Measurements from ENCODE around the gene STK16.

Gene STK16

DNA sequence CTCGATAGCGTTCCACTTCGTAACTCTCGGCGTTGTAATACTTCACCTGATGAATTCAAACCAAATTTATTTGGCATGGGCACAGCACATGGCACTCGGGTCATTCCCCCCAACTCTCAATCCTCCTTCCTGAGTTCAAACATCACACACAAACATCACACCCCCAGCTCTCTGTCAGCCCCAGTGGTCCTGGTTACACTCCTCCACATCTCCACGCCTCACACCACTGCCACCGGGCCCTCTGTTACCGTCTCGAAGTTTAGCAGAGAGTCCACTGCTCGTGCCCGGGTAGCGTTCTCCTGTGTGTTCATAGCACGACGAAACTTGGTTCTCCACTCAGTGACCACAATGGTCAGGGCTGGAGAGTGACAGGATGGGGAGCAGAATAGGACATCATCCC, 31.1 kb upstream of the STK16 start:
- DNase-seq = no peak

DNA sequence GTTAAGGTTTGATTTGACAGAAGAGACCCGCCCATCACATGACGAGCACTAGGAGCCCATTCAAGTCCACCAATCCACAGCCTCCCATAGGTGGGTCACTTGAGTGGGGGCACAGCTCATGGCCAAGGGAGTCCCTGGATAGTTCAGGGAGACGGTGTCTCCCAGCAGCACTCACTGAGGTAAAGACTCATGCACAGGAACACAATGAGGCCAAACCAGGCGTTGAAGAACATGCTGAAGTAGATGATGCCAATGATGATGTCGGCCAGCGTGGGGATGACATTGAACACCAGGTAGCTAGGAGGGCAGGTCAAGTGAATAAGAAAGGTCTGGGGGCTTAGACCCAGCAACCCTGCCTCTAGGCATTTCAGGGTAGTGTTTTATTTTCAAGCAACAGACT, 30.5 kb upstream of the STK16 start:
- no peak for DNase-seq

DNA sequence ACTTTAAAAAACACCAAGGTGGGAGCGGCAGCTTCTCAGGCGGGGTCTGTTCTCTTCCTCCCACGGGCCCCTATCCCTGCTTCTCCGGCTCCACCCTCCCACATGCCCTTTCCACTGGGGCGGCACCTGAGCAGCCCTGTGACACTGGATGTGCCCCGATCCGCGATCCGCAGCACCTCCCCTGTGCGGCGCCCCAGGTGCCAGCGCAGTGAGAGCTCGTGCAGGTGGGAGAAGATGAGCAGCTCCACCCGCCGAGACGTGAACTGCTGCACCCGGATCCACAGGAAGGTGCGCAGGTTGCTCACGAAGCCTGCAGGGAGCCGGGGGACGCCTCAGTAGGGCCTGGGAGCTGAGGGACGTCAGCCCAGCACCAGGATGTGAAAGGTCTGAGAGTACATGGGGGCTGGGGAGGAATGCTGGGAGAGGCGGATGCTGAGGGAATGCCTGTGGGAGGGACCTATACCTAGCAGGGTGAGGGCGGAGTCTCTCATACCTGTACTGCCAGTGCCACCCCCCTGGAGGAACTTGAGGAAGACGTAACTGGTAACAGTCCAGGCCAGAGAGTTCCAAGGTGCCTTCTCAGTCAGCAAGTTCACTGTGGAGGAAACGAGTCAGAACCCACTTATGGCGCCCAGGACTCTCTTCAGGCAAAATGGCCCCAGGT, 29.3 kb upstream of the STK16 start:
- DNase-seq = no peak

DNA sequence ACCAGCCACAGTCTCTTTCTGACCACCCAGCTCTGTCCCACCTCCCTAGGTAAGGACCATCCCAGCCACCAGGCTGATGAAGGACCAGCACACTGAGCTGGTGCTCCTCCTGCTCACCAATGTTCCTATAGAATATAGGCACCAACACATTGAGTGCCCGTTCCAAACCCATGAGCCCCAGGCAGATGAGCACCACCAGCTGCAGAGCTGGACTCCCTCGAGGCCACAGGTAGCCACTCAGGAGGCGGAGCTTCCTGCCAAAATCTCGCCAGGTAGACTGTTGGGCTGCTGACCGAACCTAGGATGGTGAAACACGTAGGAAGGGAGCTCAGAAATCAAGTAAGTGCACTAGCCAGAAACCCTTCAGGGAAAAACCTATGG, 28.8 kb upstream of the STK16 start:
- no peak for DNase-seq

DNA sequence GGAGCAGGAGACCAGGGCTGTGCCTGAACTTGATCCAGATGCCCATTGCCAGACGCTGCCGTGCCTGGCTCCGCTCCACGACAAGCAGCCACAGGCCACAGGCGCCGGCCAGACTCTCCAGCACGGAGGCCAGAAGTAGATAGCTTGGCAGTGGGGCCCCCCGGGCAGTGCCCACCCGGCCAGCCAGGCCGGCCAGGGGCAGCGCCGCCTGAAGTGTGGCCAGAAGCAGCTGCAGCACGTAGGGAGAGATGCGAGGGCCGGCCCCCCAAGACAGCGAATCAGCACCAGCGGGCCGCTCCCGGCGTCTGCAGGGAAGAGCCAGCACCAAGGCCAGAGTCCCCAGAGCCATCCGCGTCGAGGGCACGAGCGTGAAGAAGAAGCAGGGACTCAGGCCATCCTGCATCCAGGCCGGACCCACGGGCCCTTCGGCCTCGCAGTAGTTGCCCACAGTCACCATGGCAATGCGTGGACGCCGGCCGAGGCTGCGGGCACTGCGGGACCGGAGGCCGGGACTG, 27.0 kb upstream of the STK16 start:
- DNase-seq = peak; percentile 23 to 25

DNA sequence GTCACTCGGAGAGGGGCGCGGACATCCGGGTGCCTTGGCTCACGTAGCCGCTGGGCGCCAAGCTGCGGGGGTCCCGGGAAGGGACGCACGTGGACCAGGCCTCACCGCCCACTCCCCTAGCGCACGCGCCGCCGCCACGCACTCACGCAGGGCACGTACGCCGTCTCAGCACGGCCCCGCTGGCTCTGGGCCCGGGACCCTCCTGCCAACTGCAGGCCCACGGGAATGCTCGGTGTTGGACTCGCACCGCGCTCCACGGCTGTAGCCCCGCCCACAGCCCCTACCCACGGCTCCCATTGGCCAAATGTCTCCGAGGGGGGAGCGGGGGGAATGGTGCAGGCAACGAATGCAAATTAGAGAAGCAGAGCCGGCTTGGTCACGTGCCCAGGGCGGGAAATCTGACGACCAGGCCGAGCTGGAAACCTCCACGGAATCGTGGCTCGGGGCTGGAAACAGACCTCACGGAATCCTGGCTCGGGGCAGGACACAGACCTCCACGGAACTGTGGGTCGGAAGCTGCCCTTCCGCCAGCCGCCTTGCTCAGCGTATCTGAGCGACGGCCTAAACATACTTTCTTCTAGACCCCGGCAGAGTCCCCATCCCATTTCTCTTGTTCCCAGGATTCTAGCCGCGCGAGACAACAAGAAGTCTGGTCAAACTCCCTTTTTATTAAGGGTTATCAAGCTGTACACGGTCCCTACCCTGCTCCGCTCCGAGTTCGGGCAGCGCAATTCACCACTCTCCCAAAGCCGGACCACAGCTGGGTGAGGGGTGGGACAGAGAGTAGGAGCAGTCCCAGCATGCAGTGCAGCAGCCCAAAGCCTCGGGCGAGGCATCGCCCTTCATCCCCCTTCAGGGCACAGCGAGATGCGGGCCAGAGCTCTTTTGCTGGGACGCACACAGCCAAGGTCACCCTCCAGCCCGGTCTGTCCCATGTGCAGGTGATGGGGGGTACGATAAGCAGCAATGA, 26.3 kb upstream of the STK16 start, which contains the start of gene ABCB6:
ABCB6 (minus strand) TSS at position 227 of the 970 bp plus-strand sequence. CDS start 285 bp downstream, outside the sequence.
- DNase-seq = peak; percentile 59 to 62

DNA sequence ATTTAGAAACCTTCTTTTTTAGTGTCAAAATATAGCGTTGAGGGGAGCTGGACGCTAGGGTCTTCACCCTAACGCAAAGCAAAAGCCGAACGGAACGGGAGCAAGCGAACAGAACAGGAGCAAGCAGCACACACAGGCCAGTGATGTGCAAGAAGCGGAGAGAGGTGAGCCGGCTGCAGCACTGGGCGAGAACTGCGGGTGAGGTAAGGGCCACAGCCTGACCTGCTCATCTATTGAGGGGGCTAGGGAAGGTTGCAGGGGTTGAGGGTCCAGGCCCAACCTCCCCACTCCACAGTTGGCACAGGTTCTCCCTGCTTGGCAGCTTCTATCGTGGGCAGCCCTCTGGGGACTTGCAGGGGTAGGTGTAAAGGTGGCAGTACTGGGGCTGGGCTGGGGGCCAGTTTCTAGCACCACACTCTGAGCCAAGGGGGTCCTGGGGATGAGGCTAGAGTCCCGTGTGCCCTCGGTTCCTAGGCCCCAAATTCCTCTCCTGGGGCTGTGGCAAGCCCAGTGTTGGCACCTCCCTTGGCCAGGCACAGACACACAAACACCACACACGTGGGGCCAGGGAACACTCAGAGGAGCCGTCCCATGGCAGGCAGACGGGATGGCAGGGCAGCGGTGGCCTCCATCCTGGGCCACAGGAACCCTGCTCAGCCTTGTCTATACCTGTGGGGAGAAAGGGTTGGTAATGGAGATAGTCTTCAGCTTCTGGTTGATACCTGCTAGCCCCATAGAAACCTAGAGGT, 25.3 kb upstream of the STK16 start:
- no peak for DNase-seq

DNA sequence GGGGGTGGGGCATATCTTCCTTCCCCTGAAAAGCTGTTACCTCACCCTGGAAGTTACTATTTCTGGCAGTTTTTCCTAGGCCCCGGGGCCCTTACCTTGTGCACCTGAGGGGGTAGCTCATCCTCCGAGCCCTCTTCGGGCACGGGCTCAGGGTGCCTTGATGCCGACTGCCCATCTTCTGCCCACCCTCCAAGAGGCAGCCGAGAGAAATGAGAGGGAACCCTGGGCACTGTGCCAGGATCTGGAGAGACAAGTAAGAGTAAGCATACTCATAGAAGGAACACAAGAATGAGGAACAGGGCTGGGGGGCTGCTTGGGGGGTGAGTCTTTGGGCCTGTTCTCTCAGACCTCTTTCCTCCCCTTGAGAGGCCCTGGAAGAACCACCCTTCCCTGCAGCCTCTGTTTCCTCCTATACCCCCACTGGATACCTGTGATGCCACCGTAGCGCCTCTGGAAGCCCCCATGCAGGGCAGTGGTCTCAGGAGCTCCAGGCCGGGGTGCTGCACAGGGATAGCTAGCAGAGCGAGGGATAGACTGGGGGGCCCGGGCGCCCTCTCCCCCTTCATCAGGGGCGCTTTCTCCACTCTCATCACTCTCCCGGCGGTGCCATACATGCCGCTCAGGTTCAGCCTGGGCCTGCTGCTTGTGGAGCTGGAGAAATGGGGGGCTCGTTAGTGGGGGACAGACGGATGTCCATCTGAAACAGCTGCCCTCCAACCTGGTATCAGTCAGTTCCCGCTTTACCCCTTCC, 24.5 kb upstream of the STK16 start:
- no peak for DNase-seq

DNA sequence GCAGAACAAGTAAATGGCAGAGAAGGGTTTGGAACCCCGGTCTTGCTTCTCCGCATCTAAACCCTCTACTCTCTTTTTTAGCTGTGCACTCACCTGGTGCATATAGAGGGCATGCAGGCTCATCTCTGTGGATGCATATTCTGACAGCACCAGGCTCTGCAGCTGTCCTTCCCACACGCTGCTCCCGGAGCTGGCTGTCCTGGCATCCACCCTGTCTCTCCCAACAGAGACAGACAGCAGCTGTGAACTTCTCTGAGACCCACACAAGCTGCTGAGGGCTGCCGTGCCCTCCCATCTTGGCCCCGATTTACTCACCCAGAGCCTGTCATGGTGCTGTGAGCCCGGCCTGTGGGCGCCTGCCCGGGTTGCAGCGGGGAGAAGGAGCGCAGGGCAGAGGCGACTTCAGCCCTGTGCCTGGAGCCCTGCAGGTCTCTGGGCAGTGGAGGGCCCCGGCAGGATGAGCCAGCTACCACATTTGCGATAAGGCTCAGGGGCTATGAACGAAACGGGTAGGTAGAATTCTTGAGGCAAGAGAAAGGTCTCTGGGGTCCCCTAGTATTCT, 23.2 kb upstream of the STK16 start:
- no peak for DNase-seq

DNA sequence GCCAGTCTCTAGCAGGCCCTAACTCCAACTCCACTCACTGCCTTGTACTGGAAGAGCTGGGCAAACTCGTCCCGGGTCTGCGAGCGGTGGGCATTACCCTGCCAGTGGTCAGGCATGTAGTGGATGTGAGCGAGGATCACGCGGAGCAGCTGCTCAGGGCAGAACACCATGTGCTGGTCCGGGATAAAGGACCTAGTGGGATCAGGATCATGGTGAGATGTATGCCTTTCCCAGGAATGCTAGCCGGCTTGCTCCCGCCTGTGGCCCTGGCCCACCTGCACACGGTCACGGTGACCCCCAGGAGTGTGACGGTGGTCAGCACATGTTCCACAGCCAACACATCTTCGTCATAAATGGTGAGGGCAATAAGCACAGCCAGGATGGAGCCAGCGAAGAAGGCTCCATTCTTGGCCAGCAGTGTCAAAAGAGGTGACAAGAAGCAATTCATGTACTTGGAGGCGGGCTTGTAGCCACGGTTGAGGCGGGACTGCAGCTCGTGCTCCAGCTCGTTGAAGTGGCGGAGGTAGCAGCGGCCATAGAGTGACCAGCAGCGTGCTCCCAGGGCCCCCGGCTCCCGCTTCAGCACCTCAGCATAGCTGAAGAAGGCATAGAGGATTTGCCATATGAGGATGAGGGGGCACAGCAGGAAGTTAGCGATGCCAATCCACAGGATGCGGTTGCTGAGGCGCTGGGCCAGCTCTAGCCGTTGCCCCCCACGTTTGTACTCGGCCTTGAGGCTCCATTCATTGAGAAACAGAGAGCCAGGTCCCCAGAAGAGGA, 21.3 kb upstream of the STK16 start:
- DNase-seq = no peak

DNA sequence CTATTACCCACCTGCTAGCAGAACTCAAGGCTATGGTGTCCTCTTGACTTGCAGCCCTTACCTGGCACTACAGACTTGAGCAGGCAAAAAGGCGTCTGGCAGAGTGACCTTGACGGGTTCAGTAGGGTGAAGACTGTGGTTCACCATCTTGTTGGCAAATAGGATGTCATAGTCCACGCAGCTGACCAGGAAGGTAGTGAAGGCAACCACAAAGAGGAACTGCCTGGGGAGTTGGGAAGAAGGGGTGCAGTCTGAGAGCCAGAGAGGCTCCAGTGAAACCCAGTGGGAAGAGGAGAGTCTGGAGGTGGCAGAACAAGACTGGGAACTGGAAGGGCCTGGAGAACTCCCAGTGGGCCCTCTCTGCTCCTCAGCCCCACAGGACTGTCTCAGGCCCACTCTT, 19.9 kb upstream of the STK16 start:
- peak; percentile 52 to 76 for DNase-seq

DNA sequence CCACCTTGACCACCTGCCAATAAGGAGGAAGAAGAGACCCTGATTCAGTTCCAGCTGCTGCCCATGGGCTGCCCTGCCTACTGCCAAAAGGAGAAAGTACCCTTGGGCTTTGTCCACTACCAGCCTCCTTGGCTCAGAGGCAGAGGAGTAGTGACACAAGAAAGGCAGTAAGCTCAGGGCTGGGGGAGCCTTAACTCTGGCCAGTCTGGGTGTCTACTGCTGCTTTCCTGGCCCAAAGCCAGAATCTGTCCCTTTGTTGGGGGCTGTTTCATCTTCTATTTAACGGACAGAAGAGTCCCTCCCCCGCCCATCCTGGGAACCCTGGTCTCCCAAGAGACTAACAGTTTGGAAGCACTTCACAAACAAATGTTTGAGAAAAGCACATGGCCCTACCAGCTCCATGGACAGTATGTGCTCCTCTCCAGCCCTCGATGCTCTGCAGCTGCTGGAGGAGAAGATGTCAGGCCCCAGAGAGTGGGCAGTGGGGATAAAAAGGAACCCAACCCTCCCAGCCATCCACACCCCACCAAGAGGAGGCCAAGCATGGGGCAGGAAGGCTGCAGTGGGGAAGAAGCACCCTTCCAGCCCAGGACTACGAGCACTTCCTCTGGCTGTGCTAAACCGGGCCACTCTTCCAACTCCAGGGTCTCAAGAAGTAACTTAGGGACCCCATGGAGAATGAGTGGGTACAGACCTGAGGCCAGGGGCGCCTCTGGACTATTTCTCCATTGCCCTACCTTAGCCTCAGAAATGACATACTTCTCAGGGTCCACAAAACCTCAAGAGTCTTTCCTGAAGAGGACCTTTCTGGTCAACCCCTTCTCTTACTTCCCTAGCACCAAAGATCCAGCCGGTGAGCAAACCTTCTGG, 17.0 kb upstream of the STK16 start:
- peak in 1 of 2 donors; percentile 12 for DNase-seq

DNA sequence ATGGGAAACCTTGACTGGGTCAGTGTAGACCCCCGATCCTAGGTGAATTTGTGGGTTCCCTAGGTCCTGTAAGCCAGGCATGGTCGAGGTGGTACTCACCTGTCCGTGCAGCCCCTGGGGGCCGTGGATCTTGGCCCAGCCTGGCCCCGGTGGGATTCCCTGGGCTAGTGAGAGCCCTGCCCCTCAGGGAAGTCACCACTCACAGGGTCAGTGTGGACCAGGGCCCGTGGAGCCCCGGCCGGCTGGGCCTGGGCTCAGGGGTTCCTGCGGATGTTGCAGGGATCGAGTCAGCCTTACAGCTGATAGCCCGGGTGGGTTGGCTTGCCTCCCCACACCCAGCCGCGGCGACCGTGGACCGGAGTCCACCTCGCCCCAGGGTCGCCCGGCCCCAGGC, 16.4 kb upstream of the STK16 start:
- no peak for DNase-seq

DNA sequence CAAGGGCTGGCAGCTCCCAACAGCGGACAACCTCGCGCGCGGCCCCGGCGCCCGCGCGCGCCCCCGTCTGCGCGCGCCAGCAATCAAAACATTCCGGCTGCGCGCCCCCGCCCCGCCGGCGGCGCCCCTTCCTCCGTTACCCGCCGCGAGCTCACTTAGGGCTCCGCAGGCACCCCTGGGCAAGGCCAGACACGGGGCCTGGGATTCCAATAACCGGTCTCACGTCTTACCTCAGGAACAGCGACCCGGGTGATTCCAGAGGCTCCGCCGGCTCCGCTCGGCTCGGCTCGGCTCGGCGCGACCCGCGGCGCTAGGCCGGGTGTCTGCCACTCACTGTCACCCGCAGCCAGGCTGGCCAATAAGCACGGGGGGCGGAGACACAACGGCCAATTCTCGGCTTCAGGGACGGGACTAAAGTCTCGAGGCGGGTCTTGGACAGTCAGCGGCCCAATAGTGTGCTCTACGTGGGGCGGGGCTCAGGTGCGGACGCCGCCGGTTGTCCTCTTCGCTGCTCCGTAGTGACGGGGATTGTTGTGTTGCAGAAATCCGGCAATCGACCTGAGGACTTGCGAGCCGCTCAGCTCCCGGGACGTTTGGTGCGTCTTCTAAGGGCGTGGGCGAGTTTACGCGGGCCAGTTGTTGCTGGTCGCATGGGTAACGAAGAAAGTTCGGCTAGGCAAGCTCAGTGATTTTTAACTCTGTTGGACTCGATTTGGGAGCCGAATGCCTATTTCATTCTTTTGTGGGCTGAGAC, 15.8 kb upstream of the STK16 start, which contains the start of the genes ANKZF1 and ATG9A:
ANKZF1 (plus strand) TSS at position 502 of the 754 bp plus-strand sequence. CDS start 452 bp downstream, outside the sequence.
ATG9A (minus strand) TSS at position 332 of the 754 bp plus-strand sequence. CDS start 1,612 bp downstream, outside the sequence.
- DNase-seq = peak; percentile 99

DNA sequence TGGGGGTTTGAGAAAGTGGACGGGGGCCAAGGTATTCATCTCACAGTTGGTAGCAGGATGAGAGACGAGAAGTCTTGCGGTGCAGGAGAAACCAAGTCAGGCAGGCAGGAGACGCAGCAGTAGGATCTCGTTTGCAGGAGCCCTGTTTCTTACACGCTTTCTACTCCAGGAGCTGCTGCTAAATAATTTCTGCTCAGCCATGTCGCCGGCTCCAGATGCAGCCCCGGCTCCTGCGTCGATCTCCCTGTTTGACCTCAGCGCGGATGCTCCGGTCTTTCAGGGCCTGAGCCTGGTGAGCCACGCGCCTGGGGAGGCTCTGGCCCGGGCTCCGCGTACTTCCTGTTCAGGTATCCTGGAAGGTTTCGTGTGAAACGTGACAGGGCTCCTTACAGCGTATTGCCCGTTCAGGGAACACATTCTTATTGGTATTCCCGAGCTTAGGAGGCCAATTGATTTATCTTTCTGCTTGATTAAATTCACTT, 15.2 kb upstream of the STK16 start:
- peak in 1 of 2 donors; percentile 11 for DNase-seq

DNA sequence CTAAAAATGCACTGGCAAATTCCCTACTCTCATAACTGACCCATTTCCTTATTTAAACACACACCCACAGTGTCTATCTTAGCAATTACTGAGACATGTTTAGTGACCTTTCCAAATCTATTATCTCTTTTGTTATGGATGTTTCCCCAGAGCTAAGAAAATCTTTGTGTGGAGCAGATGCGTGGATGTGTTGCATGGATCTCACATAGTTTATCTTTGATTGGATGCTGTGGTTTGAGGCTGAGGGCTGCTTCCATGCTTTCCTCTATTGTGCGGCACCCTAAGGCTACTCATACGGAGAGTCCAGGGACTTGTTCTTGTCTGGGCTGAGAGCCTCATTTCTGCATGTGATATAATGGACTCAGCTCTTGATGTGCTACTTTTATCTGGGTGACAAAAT, 10.9 kb upstream of the STK16 start:
- DNase-seq = no peak

DNA sequence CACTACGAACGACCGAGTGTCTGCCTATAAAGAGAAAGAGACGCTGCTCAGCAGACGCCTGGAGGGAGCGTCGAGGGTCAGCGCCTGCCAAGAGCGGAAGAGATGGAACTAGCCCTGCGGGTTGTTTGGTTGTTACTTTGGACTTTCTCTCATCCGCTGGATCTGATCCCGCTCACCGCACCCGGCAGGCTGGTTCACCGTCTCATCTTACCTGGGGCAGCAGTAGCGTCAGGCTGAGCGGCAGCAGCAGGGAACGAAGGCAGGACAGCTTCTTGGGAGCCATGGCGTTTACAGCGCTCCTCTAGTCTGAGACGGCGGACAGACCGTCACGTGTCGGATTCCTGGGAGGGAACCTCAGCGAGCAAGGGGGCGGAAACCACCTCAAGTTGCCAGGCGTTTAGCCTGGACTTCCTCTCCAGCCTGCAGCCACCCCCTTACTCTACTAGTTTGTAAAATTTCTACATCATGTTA, 2.0 kb upstream of the STK16 start:
- peak; percentile 39 to 47 for DNase-seq

DNA sequence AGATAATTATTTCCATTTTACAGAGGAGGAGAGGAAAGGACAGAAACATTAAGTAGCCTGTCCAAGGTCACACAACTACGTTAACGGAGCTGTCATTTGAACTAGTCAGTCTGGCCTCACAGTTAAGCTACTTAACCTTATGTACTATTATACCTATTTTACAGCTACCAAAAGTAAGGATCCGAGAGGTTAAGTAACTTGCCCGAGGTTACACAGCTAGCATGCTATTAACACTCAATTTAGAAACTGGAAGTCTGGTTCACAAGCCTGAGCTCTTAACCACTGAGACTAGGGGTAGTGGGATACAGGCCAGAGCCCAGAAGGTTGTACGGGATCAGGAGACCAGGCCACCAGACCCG, 511 bp upstream of the STK16 start:
- DNase-seq = no peak

DNA sequence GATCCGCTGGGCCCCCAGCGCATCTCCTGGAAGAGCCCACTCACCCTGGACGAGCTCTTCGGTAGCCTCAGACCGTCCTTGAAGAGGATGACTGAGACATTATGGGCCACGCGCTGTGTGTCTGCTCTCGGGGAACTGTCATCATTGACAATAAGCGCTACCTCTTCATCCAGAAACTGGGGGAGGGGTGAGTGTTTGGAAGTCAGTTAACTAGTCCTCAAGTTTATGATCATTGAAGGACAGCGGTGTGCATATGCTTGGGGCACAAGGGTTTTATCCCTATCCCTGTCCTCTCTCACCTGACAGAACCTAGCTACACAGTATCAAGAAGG, 586 bp downstream of the STK16 start:
- no peak for DNase-seq

Data from inflammatory macrophage treated with lipopolysaccharide for 1 hour (primary cell).